Glomerular endothelial cell (primary cell): ENCODE data around the gene CCNI2. TPM values are rescaled to one million over a fixed set of nuclear protein-coding genes. Genes with fewer than 3 reads are reported as not detected.

ENCODE experiments used
- DNase-seq: peaks from one replicate; pipeline ENCODE4 v3.0.0-alpha.2; 2011; ENCODE audit warnings: low read depth, low spot score; ENCODE audit errors: extremely low read depth
- total RNA-seq: library from RNA; depleted of rRNA; stranded (reverse); fragments of >200 nt; gene quantifications from 2 replicates; pipeline ENCODE4 v1.2.3, GENCODE V29; 2015

Gene CCNI2
- total RNA-seq, 1 donor from 2014 or later: not detected

- no peak for DNase-seq
Observed at GRCh38 chr5:132748522-132749000, 1.3 kb downstream of the CCNI2 start.

- no peak for DNase-seq
Observed at GRCh38 chr5:132749506-132749905, 2.3 kb downstream of the CCNI2 start.

- DNase-seq: no peak
Observed at GRCh38 chr5:132750471-132751230, 3.4 kb downstream of the CCNI2 start.

- no peak for DNase-seq
Observed at GRCh38 chr5:132751444-132751843, 4.2 kb downstream of the CCNI2 start.

- no peak for DNase-seq
Observed at GRCh38 chr5:132751971-132752580, 4.8 kb downstream of the CCNI2 start.

- no peak for DNase-seq
Observed at GRCh38 chr5:132752581-132753125, 5.4 kb downstream of the CCNI2 start.

GRCh38 chr5:132753135-132753987 is 6.1 kb downstream of the CCNI2 start:
- DNase-seq: no peak

GRCh38 chr5:132754111-132754510 is 6.9 kb downstream of the CCNI2 start:
- no peak for DNase-seq

- no peak for DNase-seq
Observed at GRCh38 chr5:132754947-132755346, 7.7 kb downstream of the CCNI2 start.

GRCh38 chr5:132756542-132756941 is 9.3 kb downstream of the CCNI2 start:
- no peak for DNase-seq

GRCh38 chr5:132758451-132758850 is 11.2 kb downstream of the CCNI2 start:
- no peak for DNase-seq

GRCh38 chr5:132759114-132760048 is 12.2 kb downstream of the CCNI2 start:
- DNase-seq: no peak

GRCh38 chr5:132760049-132760420 is 12.8 kb downstream of the CCNI2 start:
- no peak for DNase-seq

GRCh38 chr5:132760601-132761317 is 13.5 kb downstream of the CCNI2 start:
- DNase-seq: no peak

- DNase-seq: no peak
Observed at GRCh38 chr5:132761321-132762240, 14.4 kb downstream of the CCNI2 start.

- DNase-seq: no peak
Observed at GRCh38 chr5:132762246-132763000, 15.2 kb downstream of the CCNI2 start.

GRCh38 chr5:132763181-132764036 is 16.2 kb downstream of the CCNI2 start:
- DNase-seq: no peak
